NK-92 treated with Interleukin-12 subunit alpha and Interleukin-12 subunit beta, amount 100 ng/mL, for 24 hours (cell line): ENCODE measurements around the gene POP4.

Source experiments
- DNase-seq: peaks from one replicate; lab custom pipeline; 2025; lab: John Stamatoyannopoulos, UW

The POP4 gene

GRCh38 chr19:29576761-29577648, 29.1 kb upstream of the POP4 start:
- DNase-seq = no peak

- no peak for DNase-seq
These were observed 28.5 kb upstream of the POP4 start for GRCh38 chr19:29577649-29577963.

GRCh38 chr19:29578349-29578748, 27.7 kb upstream of the POP4 start:
- DNase-seq = no peak

- DNase-seq = no peak
These were observed 26.7 kb upstream of the POP4 start for GRCh38 chr19:29579308-29579910.

GRCh38 chr19:29581398-29581797, 24.7 kb upstream of the POP4 start:
- no peak for DNase-seq

- no peak for DNase-seq
These were observed 22.7 kb upstream of the POP4 start for GRCh38 chr19:29583196-29583999.

GRCh38 chr19:29586401-29586800, 19.7 kb upstream of the POP4 start:
- no peak for DNase-seq

GRCh38 chr19:29587059-29587458, 19.0 kb upstream of the POP4 start:
- no peak for DNase-seq

- peak; percentile 83 for DNase-seq
These were observed 18.5 kb upstream of the POP4 start for GRCh38 chr19:29587518-29587986.

GRCh38 chr19:29588095-29588494, 18.0 kb upstream of the POP4 start:
- DNase-seq = no peak

- DNase-seq = no peak
These were observed 15.8 kb upstream of the POP4 start for GRCh38 chr19:29590278-29590677.

- no peak for DNase-seq
These were observed 14.4 kb upstream of the POP4 start for GRCh38 chr19:29591670-29592069.

GRCh38 chr19:29593869-29594268, 12.2 kb upstream of the POP4 start:
- DNase-seq = no peak

- no peak for DNase-seq
These were observed 9.9 kb upstream of the POP4 start for GRCh38 chr19:29596080-29596727.

- no peak for DNase-seq
These were observed 9.1 kb upstream of the POP4 start for GRCh38 chr19:29596885-29597525.

- DNase-seq = no peak
These were observed 8.0 kb upstream of the POP4 start for GRCh38 chr19:29598036-29598435.

- DNase-seq = no peak
These were observed 7.6 kb upstream of the POP4 start for GRCh38 chr19:29598496-29598895.

GRCh38 chr19:29603308-29603707, 2.8 kb upstream of the POP4 start:
- DNase-seq = no peak

GRCh38 chr19:29606420-29606747, 301 bp downstream of the POP4 start:
- DNase-seq = no peak

GRCh38 chr19:29609636-29610035, 3.6 kb downstream of the POP4 start:
- DNase-seq = no peak

- peak; percentile 55 for DNase-seq
These were observed 4.1 kb downstream of the POP4 start for GRCh38 chr19:29610213-29610573.
